ENCODE measurements around the gene HTRA1.

Gene HTRA1

DNA sequence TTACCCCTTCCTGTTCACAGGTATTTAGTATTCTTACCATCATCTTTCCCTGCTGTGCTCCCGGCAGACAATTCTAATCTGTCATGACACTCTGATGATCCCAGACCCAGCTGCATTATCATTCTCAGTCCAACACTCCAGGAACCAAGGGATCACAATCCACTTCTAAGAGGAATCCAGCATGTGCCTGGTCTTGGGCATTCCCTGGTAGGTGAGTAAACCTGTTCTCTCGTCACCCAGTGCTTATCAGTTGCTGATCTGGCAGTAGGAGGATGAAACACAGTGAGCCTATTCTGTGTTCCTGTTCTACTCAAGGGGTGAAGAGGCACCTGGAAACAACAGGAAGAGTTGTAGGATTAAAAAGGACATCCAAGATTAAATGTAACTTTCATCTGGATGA, 97.9 kb downstream of the HTRA1 start:
- no peak for FAIRE-seq

DNA sequence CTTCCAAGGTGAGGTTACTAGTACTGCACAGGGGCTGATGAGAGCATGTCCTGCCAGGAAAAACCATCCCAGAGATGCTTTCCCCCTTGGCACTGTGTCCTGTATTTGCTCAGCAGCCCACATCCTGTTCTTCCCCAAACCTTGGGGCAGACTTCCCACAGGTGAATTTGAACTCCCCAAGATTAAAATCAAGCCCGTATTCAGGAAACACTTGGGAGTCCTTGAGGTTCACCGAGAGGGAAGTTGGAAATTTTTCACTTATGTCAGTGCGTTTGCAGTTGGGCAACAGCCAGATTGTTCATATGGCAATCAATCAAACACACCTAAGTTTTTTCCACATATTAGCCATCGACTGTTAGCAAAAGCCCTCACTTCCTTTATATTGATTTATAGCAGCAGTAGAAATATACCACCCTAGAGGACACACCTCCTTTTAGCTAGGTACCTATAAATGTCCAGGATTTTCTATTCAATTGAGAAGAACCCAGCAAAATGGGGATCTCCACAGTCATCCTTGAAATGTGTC, 99.0 kb downstream of the HTRA1 start, which contains the start of gene DMBT1:
TSS of gene DMBT1 (plus strand) at position 476 of the 526 bp plus-strand sequence. CDS start at position 493, 17 bp downstream.
- FAIRE-seq: no peak

DNA sequence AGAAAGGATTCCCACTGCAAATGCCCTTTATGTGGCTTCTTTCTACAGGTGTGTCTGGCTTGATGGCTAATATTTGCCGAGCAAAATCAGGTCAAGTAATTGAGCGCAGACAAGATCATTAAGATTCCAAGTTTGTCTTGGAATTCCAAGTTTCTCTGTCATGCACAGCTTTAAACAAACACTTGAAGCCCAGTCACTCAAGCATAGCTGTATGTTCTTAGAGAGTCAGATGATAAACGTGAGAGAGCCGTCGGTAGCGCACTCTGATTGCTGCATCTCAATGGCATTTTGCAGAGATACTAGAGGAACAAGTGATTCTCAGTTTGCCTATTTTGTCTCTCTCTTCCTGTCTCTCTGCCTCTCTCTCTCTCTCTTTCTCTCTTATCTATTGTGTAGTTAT, 99.9 kb downstream of the HTRA1 start:
- no peak for FAIRE-seq

DNA sequence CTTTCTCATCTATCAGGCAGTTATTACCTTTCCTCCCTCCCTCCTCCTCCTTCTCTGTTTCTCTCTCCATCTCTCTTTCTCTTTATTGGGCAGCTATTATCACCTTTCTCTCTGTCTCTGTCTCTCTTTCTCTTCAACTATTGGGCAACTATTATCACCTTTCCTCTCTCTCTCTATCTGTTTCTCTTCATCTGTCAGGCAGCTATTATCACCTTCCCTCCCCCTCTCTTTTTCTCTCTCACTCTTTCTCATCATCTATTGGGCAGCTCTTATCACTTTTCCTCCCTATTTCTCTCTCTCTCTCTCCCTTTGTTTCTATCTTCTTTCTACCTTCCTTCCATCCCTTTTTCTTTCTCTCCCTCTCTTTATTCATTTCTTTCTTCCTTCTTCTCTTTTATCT, 100.4 kb downstream of the HTRA1 start:
- FAIRE-seq: no peak

Data from TTC549 (cell line).